ENCODE data around the gene MAPRE2.

GRCh38 chr18:35176925-35177324, 135.7 kb downstream of the MAPRE2 start:
- TF ChIP-seq CTCF (conservative IDR thresholded peaks at IDR 0.05 in 1 of 2, IDR thresholded peaks at IDR 0.05 in 1 of 2; ENCODE audit: low read depth in 1 of 2, low read length in 2 of 2) (no peak), EZH2 (IDR thresholded peaks at IDR 0.05; ENCODE audit: low read length, missing control alignments) (no peak)
